ENCODE data around the gene FRG2B.
"Not testable (repeated sequence)": the region's sequence is repeated elsewhere in the genome, so short reads cannot be mapped to it uniquely, and the experiment has no call there.

The FRG2B gene

GRCh38 chr10:133592716-133593115 lies 33.9 kb downstream of the FRG2B start:
- no peak for DNase-seq

- DNase-seq, result no peak
Observed at GRCh38 chr10:133590970-133591359, 35.6 kb downstream of the FRG2B start.

- no peak for DNase-seq
Observed at GRCh38 chr10:133590226-133590969, 36.2 kb downstream of the FRG2B start.

GRCh38 chr10:133577037-133577436 lies 49.6 kb downstream of the FRG2B start:
- DNase-seq, result not testable (repeated sequence)
